PFSK-1 (cell line): Measurements from ENCODE around the gene SLC7A6.

Source experiments
- FOXP2 ChIP-seq: optimal IDR thresholded peaks from 2 replicates; pipeline ENCODE3; 2011; ENCODE audit warnings: borderline replicate concordance, control low read depth, inconsistent platforms; ENCODE audit not compliant: insufficient read depth; ENCODE audit errors: extremely low read length, extremely low read depth
- POLR2AphosphoS5 ChIP-seq: IDR thresholded peaks from 2 replicates; pipeline ENCODE4 v1.6.1; 2012; ENCODE audit warnings: low read depth, mild to moderate bottlenecking, control low read depth, low read length, moderate library complexity
- SIN3A ChIP-seq: IDR thresholded peaks from 2 replicates; pipeline ENCODE4 v1.6.1; 2012; ENCODE audit warnings: mild to moderate bottlenecking, low read length, moderate library complexity, borderline replicate concordance; ENCODE audit not compliant: insufficient read depth
- TAF1 ChIP-seq: IDR thresholded peaks from 2 replicates; pipeline ENCODE4 v1.6.1; 2012; ENCODE audit warnings: low read length, control low read depth, borderline replicate concordance; ENCODE audit not compliant: insufficient read depth
- TF ChIP-seq, protein P1 (sequence below), 2 experiments: IDR thresholded peaks; 2 replicates each; pipeline versions ENCODE4 v1.6.1 to v1.8.0; 2011 to 2012; ENCODE audit warnings: low read depth in 2 of 2, low read length in 2 of 2, control low read depth in 1 of 2, inconsistent platforms in 1 of 2, mild to moderate bottlenecking in 1 of 2, moderate library complexity in 1 of 2; ENCODE audit not compliant: insufficient read depth in 1 of 2

Gene SLC7A6

GRCh38 chr16:68328151-68328859 is 64.0 kb downstream of the SLC7A6 start:
- TF ChIP-seq FOXP2 (peak; percentile 12), POLR2AphosphoS5 (0 out of 2 replicates have a peak, but pooled peaks have one; percentile 1), SIN3A (no peak), TAF1 (no peak)
- TF ChIP-seq, protein P1, sequence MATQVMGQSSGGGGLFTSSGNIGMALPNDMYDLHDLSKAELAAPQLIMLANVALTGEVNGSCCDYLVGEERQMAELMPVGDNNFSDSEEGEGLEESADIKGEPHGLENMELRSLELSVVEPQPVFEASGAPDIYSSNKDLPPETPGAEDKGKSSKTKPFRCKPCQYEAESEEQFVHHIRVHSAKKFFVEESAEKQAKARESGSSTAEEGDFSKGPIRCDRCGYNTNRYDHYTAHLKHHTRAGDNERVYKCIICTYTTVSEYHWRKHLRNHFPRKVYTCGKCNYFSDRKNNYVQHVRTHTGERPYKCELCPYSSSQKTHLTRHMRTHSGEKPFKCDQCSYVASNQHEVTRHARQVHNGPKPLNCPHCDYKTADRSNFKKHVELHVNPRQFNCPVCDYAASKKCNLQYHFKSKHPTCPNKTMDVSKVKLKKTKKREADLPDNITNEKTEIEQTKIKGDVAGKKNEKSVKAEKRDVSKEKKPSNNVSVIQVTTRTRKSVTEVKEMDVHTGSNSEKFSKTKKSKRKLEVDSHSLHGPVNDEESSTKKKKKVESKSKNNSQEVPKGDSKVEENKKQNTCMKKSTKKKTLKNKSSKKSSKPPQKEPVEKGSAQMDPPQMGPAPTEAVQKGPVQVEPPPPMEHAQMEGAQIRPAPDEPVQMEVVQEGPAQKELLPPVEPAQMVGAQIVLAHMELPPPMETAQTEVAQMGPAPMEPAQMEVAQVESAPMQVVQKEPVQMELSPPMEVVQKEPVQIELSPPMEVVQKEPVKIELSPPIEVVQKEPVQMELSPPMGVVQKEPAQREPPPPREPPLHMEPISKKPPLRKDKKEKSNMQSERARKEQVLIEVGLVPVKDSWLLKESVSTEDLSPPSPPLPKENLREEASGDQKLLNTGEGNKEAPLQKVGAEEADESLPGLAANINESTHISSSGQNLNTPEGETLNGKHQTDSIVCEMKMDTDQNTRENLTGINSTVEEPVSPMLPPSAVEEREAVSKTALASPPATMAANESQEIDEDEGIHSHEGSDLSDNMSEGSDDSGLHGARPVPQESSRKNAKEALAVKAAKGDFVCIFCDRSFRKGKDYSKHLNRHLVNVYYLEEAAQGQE (IDR thresholded peaks at IDR 0.05; ENCODE audit: insufficient read depth in 1 of 2, low read depth in 2 of 2, low read length in 2 of 2): no peak

- TF ChIP-seq, protein P1 (IDR thresholded peaks at IDR 0.05; ENCODE audit: insufficient read depth in 1 of 2, low read depth in 2 of 2, low read length in 2 of 2): no peak
- TF ChIP-seq FOXP2 (no peak), SIN3A (no peak), POLR2AphosphoS5 (no peak), TAF1 (no peak)
Observed at GRCh38 chr16:68328860-68329390, 64.6 kb downstream of the SLC7A6 start.

DNA sequence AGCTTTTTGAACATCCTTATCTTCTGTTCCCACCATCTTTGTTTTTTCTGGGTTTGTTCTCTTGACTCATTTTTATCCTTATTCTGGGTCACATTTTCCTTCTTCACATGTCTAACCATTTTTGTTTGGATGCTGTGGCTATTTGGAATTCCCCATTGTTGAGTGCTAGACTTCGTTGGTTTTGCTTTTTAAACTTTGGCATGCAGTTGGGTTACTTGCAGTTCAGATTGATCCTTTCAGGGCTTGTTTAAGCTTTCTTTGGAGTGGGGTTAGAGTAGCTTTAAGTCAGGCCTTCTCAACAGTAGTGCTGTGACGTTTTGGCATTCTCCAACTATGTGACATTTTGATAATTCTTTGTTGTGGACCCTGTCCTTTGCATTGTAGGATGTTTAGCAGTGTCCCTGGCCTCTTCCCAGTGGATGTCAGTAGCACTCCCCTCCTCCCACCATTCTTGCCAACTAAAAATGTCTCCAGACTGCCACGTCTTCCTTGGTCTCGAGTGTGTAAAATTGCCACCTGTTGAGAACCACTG is 67.6 kb downstream of the SLC7A6 start:
- no peak for TF ChIP-seq FOXP2
- TF ChIP-seq TAF1: no peak

DNA sequence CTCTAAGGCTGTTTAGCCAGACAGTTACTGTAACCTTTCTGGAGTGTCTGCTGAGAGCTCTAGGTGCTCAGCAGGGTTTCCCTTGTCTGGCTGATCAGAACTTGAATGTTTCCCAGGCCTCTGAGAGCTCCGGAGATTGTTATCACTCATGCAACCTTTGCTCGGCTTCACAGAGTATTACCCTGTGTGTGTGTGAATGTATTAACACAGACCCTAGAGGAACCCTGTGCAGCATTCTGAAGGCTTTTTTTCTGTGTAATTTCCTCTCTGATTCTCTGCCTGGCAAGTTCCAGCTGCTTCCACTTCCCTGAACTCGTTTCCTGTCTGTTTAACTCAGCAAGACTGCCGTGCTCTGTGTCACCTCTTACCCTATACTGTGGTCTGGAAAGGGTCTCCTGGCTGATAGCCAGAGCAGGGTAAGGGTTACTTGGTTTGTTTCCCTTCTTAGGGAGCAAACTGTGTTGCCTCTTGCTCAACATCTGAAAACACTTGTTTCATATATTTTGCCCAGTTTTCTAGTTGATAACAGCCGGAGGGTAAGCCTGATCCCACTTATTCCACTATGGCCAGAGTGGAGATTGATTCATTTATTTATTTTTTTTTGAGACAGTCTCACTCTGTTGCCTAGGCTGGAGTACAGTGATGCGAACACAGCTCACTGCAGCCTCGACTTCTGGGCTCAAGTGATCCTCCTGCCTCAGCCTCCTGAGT is 68.2 kb downstream of the SLC7A6 start:
- TF ChIP-seq, protein P1 (IDR thresholded peaks at IDR 0.05; ENCODE audit: insufficient read depth in 1 of 2, low read depth in 2 of 2, low read length in 2 of 2): no peak
- TF ChIP-seq SIN3A (no peak), POLR2AphosphoS5 (no peak), FOXP2 (no peak), TAF1 (no peak)

DNA sequence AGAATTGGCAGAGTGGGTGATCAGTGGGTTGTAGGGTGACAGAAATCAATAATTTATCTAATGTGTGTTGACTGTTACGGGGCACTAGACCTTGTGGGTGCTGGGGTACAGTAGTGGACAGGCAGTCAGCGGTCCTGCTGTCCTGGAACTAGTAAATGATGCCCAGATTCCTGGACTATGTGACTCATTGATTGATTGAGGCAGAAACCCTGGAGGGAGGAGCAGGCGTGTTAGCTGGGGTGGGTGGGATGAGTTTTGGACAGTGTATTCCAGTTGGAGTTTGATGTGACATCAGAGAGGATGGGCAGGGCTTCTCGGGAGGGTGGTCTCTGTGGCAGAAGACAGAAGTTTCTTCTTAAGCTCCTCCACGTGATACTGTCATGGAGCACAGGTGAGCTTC is 70.8 kb downstream of the SLC7A6 start:
- TF ChIP-seq POLR2AphosphoS5: no peak
- no peak for TF ChIP-seq SIN3A
- TF ChIP-seq TAF1: no peak
- no peak for TF ChIP-seq FOXP2
- TF ChIP-seq, protein P1 (IDR thresholded peaks at IDR 0.05; ENCODE audit: insufficient read depth in 1 of 2, low read depth in 2 of 2, low read length in 2 of 2): no peak
